Fibroblast of upper back skin (primary cell): ENCODE data around the gene TMEM87A.
"Not testable (repeated sequence)": the region's sequence is repeated elsewhere in the genome, so short reads cannot be mapped to it uniquely, and the experiment has no call there.

ENCODE experiments used
- DNase-seq: peaks from one replicate; pipeline ENCODE4 v3.0.0-alpha.2; 2013

TMEM87A gene

GRCh38 chr15:42270551-42270950, 2.7 kb downstream of the TMEM87A start:
- DNase-seq = no peak

- DNase-seq = no peak
Measured at GRCh38 chr15:42267286-42267685, 5.9 kb downstream of the TMEM87A start.

GRCh38 chr15:42264795-42265194, 8.4 kb downstream of the TMEM87A start:
- no peak for DNase-seq

DNA sequence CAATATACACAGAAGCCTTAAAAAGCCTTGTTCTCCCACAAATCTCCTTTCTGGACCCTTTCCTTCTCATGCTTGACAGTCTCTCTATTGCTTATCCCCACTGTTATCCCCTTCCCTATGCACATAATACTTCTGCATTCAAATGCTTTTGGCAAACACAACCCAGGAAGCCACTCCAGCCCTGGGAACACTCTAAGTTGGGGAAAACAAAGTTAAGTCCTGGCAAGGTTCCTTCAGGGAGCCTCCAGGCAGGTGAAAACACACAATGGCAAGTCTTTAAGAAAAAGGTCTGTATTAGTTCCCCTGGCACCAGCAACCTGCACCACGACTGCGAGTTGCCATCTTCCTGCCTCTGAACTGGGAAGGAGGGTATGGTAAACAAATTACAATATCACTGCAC, 19.9 kb downstream of the TMEM87A start:
- DNase-seq = no peak

DNA sequence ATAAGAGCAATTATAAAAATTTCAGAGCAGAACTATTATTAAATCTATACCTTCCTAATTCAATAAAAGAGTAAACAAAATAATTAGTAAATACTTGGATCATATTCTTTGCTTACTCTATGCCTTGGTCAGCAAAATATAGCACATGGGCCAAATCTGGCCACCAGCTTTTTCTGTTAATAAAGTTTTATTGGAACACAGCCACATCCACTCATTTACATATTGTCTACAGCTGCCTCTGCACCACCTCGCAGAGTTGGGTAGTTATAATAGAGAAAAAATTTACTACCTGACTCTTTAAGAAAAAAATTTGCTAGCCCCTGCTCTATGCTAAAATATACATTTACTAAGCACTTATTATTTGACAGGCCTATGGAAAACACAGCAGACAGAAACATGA, 32.4 kb downstream of the TMEM87A start:
- no peak for DNase-seq

DNA sequence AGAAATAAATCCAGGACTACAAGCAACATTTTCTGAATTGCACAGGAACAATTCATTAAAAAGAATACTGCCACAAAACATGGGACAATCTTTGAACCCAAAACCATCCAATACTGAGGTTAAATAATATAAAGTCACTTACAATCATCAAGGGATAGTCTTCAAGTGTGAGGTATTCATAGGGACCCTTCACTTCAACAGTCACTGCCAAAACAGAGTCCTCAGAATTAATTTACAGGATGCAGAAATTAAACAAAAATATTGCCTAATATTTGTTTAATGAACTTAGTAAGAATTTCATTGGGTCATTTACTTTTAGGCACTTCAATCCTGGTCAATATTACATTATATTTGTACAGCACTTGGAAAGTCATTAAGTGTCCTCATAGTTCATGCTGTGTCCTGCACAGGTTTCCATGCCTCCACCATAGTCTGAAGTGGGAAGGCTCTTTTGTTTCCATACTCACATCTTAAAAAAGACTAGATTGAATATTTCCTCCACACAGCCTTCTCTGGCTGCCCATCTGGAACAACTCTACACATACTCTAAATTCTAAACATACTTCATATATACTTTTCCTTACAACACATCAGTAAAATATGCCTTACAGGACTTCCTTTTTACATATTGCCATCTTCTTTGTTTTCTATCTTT, 33.6 kb downstream of the TMEM87A start:
- DNase-seq = peak; percentile 53

GRCh38 chr15:42233107-42233506, 40.1 kb downstream of the TMEM87A start:
- no peak for DNase-seq

- DNase-seq = no peak
Measured at GRCh38 chr15:42232606-42233005, 40.6 kb downstream of the TMEM87A start.

DNA sequence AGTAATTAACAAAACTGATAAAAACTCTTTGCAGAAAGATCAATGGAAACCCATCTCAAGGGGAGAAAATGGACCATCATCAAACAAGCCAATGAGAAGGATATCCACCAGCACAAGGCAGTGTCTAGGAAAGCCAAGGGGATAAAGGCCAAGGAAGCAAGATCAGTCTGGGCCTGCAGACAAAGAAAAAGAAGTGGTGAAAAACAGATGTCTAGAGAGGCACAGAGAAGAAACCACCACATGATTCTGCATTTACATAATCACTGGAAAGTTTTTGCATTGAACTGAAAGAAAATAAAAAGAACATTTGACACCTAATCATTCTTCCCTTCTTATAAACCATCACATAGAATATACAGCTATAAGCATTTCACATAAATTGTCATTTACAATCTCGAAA, 42.1 kb downstream of the TMEM87A start:
- DNase-seq = no peak

DNA sequence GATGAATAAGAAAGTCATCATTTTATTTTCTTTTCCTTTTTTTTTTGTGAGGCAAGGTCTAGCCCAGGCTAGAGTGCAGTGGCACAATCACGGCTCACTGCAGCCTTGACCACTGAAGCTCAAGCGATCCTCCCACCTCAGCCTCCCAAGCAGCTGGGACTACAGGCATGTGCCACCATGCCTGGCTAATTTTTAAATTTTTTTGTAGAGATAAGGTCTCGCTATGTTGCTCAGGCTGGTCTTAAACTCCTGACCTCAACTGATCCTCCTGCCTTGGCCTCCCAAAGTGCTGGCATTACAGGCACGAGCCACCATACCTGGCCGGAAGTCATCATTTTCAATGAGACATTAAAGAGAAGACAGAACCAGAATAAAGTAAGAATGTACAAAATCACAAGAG, 44.3 kb downstream of the TMEM87A start:
- DNase-seq = not testable (repeated sequence)

DNA sequence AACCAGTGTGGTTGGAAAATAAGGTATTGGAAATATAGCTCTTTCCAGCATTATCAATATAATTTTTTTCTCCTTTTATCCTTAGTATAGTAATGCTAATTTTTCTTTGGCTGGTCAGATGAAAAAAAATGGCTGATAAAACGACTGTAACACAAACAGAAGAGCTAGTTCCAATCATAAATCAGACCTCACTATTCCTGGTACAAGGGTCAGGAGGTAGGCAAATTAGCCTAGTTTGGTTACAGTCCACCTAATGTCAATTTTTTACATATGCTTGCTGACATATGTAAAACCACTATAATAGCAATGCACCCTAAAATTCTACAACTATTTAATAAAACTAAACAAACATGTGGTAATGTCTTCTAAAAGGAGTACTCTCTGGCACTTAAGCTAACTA, 45.2 kb downstream of the TMEM87A start:
- no peak for DNase-seq

- DNase-seq = no peak
Measured at GRCh38 chr15:42226648-42227047, 46.6 kb downstream of the TMEM87A start.

DNA sequence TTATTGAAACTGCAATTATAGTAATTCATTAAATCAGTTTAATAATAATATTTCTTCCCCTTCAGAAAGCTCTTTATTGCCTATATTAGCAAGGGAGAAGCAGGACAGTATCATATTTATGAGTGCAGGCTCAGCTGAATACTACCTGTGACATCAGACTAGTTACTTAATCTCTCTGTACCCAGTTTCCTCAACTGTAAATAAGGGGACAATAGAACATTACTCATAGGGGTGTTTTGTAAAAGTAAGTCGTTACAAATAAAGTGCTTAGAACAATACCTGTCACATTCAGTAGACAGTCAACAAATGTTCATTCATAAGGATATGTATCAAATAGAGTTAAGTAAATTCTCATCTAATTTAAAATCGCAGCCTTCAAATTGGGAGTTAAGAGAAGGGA, 53.0 kb downstream of the TMEM87A start:
- no peak for DNase-seq

- no peak for DNase-seq
Measured at GRCh38 chr15:42218953-42219592, 54.2 kb downstream of the TMEM87A start.

DNA sequence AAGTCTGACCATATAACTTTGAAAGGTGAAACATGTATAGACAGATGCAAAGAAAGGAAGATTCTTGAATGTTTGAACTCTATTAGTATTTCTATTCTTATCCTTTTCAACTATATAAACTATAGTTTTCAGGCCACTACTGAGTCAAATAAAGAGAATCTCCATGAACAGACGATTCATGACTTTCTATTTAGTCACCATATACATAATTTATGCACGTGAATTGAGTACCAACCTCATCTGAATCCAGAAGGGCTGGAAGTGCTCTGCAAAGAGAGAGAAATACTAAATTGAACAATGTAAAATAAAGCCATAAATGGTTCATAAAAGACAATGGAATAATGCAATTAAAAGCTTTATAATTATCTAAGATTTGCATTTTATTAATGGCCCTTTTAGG, 55.7 kb downstream of the TMEM87A start:
- DNase-seq = no peak

- DNase-seq = no peak
Measured at GRCh38 chr15:42215913-42216829, 57.1 kb downstream of the TMEM87A start.

GRCh38 chr15:42214600-42214999, 58.6 kb downstream of the TMEM87A start:
- DNase-seq = no peak

DNA sequence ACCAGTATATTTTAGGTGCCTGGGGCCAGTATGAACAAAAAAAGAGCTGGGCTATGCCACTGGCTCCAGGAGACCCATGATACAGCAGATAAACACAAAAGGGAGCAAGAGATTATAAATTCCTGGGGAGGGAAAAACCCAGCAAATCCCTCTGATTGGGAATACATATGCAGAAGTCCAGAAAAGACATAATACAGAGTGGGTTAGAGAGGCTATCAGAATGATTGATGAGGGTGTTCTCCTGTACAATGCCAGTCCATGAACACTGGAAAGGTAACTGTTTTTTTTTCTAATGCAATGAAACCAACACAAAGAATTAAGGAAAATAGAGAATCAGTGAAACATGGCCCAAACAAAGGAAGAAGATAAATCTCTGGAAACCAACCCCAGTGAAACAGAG, 59.7 kb downstream of the TMEM87A start:
- DNase-seq = no peak

GRCh38 chr15:42210696-42211095, 62.5 kb downstream of the TMEM87A start:
- no peak for DNase-seq

- peak; percentile 78 for DNase-seq
Measured at GRCh38 chr15:42207674-42208579, 65.3 kb downstream of the TMEM87A start, which contains the start of gene VPS39. Gene VPS39, minus strand, starts transcription at chr15:42208304. Its CDS starts 151 bp downstream, at chr15:42208153.

- DNase-seq = no peak
Measured at GRCh38 chr15:42206406-42206805, 66.8 kb downstream of the TMEM87A start.

DNA sequence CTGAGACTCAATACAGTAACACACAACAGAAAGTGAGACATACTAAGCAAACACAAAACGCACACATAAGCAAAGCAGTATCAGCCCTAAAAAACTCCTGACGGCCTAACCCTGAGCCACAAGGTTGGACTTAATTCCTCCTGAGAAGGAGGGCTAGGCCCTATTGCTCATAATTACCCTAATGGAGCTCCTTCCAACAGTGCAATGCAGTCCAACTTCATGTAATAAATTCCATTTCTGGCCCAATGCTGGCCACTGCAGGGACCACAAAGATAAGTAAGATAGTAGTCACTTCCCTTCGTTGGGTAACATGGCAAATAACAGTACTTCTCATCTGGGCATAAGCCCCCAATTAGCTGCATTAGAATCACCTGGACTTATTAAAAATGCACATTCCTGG, 69.3 kb downstream of the TMEM87A start:
- DNase-seq = peak; percentile 5

- DNase-seq = no peak
Measured at GRCh38 chr15:42202653-42203052, 70.6 kb downstream of the TMEM87A start.
